GM18517 (cell line): Measurements from ENCODE around the gene LARGE1.
"Not testable (repeated sequence)": the region's sequence is repeated elsewhere in the genome, so short reads cannot be mapped to it uniquely, and the experiment has no call there.

Experiments used
- ATAC-seq: cut with Tn5 transposase; IDR thresholded peaks from one replicate; pipeline ENCODE4 v1.9.1; 2021; ENCODE audit warnings: mild to moderate bottlenecking, moderate library complexity; ENCODE audit not compliant: unreplicated experiment

Gene LARGE1

GRCh38 chr22:33573479-33573878, 346.8 kb downstream of the LARGE1 start:
- no peak for ATAC-seq

- ATAC-seq = no peak
These were observed 348.2 kb downstream of the LARGE1 start for GRCh38 chr22:33572086-33572485.

GRCh38 chr22:33570110-33570509, 350.2 kb downstream of the LARGE1 start:
- ATAC-seq = no peak

GRCh38 chr22:33569559-33569958, 350.7 kb downstream of the LARGE1 start:
- ATAC-seq = no peak

- no peak for ATAC-seq
These were observed 351.3 kb downstream of the LARGE1 start for GRCh38 chr22:33569018-33569417.

GRCh38 chr22:33566495-33566894, 353.8 kb downstream of the LARGE1 start:
- ATAC-seq = not testable (repeated sequence)

- ATAC-seq = no peak
These were observed 354.7 kb downstream of the LARGE1 start for GRCh38 chr22:33565580-33565995.

GRCh38 chr22:33564683-33565082, 355.6 kb downstream of the LARGE1 start:
- no peak for ATAC-seq

- ATAC-seq = no peak
These were observed 356.9 kb downstream of the LARGE1 start for GRCh38 chr22:33563220-33563964.

- no peak for ATAC-seq
These were observed 357.8 kb downstream of the LARGE1 start for GRCh38 chr22:33562501-33562900.

- ATAC-seq = no peak
These were observed 359.0 kb downstream of the LARGE1 start for GRCh38 chr22:33561149-33561807.

- no peak for ATAC-seq
These were observed 362.4 kb downstream of the LARGE1 start for GRCh38 chr22:33557836-33558235.

GRCh38 chr22:33555814-33556522, 364.3 kb downstream of the LARGE1 start:
- no peak for ATAC-seq

- no peak for ATAC-seq
These were observed 366.8 kb downstream of the LARGE1 start for GRCh38 chr22:33553493-33553892.

GRCh38 chr22:33544707-33545106, 375.6 kb downstream of the LARGE1 start:
- ATAC-seq = no peak

GRCh38 chr22:33542722-33543121, 377.6 kb downstream of the LARGE1 start:
- no peak for ATAC-seq

- no peak for ATAC-seq
These were observed 378.1 kb downstream of the LARGE1 start for GRCh38 chr22:33542153-33542552.

- ATAC-seq = no peak
These were observed 380.1 kb downstream of the LARGE1 start for GRCh38 chr22:33539902-33540751.

- no peak for ATAC-seq
These were observed 380.9 kb downstream of the LARGE1 start for GRCh38 chr22:33539202-33539901.

- ATAC-seq = no peak
These were observed 381.9 kb downstream of the LARGE1 start for GRCh38 chr22:33538277-33538885.
